Panc1 (cell line): ENCODE measurements around the gene GSTO2. TPM values are rescaled to one million over a fixed set of nuclear protein-coding genes. Genes with fewer than 3 reads are reported as not detected.

Experiments used
- ATAC-seq: fragments of 200-7000 bp; cut with Tn5 transposase; 2 replicates; pipeline ENCODE4 v1.9.1; 2020; ENCODE audit warnings: mild to moderate bottlenecking, moderate library complexity
- BruUV-seq: library from RNA; stranded (reverse); fragments of 400-500 nt; replicated peaks from 2 replicates; lab custom pipeline; 2021; lab: Mats Ljungman, UMichigan
- CTCF ChIA-PET: fragments of 300-600 bp; sonication (Branson Sonifier 250); formaldehyde crosslinking; loops from one replicate; lab custom pipeline; 2022; ENCODE audit warnings: antibody characterized with exemption; lab: Charles Lee
- POLR2A ChIA-PET: fragments of 300-600 bp; sonication (Branson Sonifier 250); formaldehyde crosslinking; loops from one replicate; lab custom pipeline; 2022; ENCODE audit warnings: antibody characterized with exemption; lab: Charles Lee
- DNase-seq: peaks from one replicate; pipeline ENCODE4 v3.0.0-alpha.2; 2010; ENCODE audit warnings: low read depth, low spot score
- H3K27ac ChIP-seq: 2 replicates; pipeline ENCODE4 v1.5.1; 2011; ENCODE audit warnings: mild to moderate bottlenecking, low read length, inconsistent platforms
- H3K27me3 ChIP-seq: fragments of 200-500 bp; sonication (Bioruptor generic); 2 replicates; pipeline ENCODE4 v1.6.0; 2014; ENCODE audit warnings: low read length, inconsistent platforms; ENCODE audit not compliant: control insufficient read depth, insufficient read depth
- H3K36me3 ChIP-seq: fragments of 200-500 bp; sonication (Bioruptor generic); 2 replicates; pipeline ENCODE4 v1.5.1; 2014; ENCODE audit warnings: inconsistent platforms, mild to moderate bottlenecking, low read length, moderate library complexity; ENCODE audit not compliant: control insufficient read depth, insufficient read depth
- H3K4me1 ChIP-seq: 2 replicates; pipeline ENCODE4 v1.5.1; 2011; ENCODE audit warnings: inconsistent platforms, mild to moderate bottlenecking, low read length, moderate library complexity; ENCODE audit not compliant: control insufficient read depth, insufficient read depth
- H3K4me3 ChIP-seq, 2 experiments: 2 replicates each; pipeline ENCODE4 v1.5.1; 2011 to 2012; ENCODE audit warnings: low read depth in 2 of 2, low read length in 2 of 2, mild to moderate bottlenecking in 2 of 2, inconsistent platforms in 1 of 2, moderate library complexity in 1 of 2
- H3K9me3 ChIP-seq: fragments of 200-500 bp; sonication (Bioruptor generic); 2 replicates; pipeline ENCODE4 v1.5.1; 2014; ENCODE audit warnings: low read depth, mild to moderate bottlenecking, inconsistent platforms, low read length, moderate library complexity; ENCODE audit not compliant: control insufficient read depth, insufficient read depth
- CTCF ChIP-seq: fragments of 450-650 bp; IDR thresholded peaks from 2 replicates; pipeline ENCODE4 v1.5.1; 2017; ENCODE audit warnings: mild to moderate bottlenecking
- POLR2AphosphoS5 ChIP-seq: IDR thresholded peaks from 2 replicates; pipeline ENCODE4 v1.6.1; 2012; ENCODE audit warnings: mild to moderate bottlenecking, low read depth, low read length, moderate library complexity
- REST ChIP-seq, 2 experiments: IDR thresholded peaks; 2 replicates each; pipeline ENCODE4 v1.6.1; 2011 to 2012; ENCODE audit warnings: low read depth in 2 of 2, control low read depth in 1 of 2, low read length in 1 of 2, mild to moderate bottlenecking in 1 of 2, moderate library complexity in 1 of 2; ENCODE audit not compliant: insufficient read depth in 1 of 2
- SIN3A ChIP-seq: IDR thresholded peaks from 2 replicates; pipeline ENCODE4 v1.6.1; 2012; ENCODE audit warnings: low read depth, mild to moderate bottlenecking, low read length, moderate library complexity, borderline replicate concordance; ENCODE audit not compliant: insufficient read depth
- TCF7L2 ChIP-seq: IDR thresholded peaks from 2 replicates; pipeline ENCODE4 v1.6.1; 2011; ENCODE audit warnings: mild to moderate bottlenecking, low read depth, low read length, inconsistent platforms
- in situ Hi-C: cut with HindIII; loops from 2 replicates; pipeline ENCODE4 v1.10.0; 2016; ENCODE audit warnings: low sequenced_read_pairs, low pct_unique_long_range_greater_than_20kb
- intact Hi-C: fragments of 100-400 bp; cut with micrococcal nuclease; formaldehyde crosslinking; loops from one replicate; pipeline ENCODE4 v1.10.0; 2022; ENCODE audit not compliant: unreplicated experiment
- total RNA-seq: library from RNA; stranded (reverse); gene quantifications from one replicate; pipeline ENCODE4 v1.2.1, GENCODE V29; 2021; ENCODE audit not compliant: unreplicated experiment

GSTO2 gene
- total RNA-seq, 1 experiment from 2014 or later, result 28.5 TPM

- no TSS peak for BruUV-seq
- CTCF ChIA-PET, result interaction anchor here (0.7 to 2.9 kb wide), 3 partner anchors 16 to 420 kb away, joined by 3 to 23 read pairs (median 3); no protein-coding TSS in a partner anchor
- intact Hi-C loops (no loop called here), in situ Hi-C loops (no loop called here)
- Histone ChIP-seq H3K27ac (peak overlapping the region; percentile 24; the same call in 1 of the 2 replicates), H3K4me1 (peaks cover 54% of the 10 kb centered on the region), H3K27me3 (no peaks in the 10 kb centered on the region), H3K36me3 (peaks cover 5% of the 10 kb centered on the region), H3K9me3 (no peaks in the 10 kb centered on the region), H3K4me3 (no peak overlapping the region)
- no peak for DNase-seq
- TF ChIP-seq SIN3A (no peak), REST (IDR thresholded peaks at IDR 0.05; ENCODE audit: insufficient read depth in 1 of 2, low read depth in 2 of 2, low read length in 1 of 2) (no peak), CTCF (no peak), POLR2AphosphoS5 (no peak; the same call in none of the 2 replicates), TCF7L2 (no peak)
- ATAC-seq, result peak; percentile 32
- POLR2A ChIA-PET, result no interaction called here
These were observed 38.8 kb downstream of the GSTO2 start for GRCh38 chr10:104307576-104308438.

GRCh38 chr10:104308439-104308903 lies 39.5 kb downstream of the GSTO2 start:
- no TSS peak for BruUV-seq
- H3K4me1 ChIP-seq, result peaks cover 54% of the 10 kb centered on the region
- no peak overlapping the region for H3K4me3 ChIP-seq
- ATAC-seq (no peak), DNase-seq (no peak)
- in situ Hi-C loops, result no loop called here
- ChIA-PET CTCF (no interaction called here), POLR2A (no interaction called here)
- H3K27me3 ChIP-seq, result no peaks in the 10 kb centered on the region
- no peak for TF ChIP-seq REST (IDR thresholded peaks at IDR 0.05; ENCODE audit: insufficient read depth in 1 of 2, low read depth in 2 of 2, low read length in 1 of 2)
- TF ChIP-seq TCF7L2, result peak; percentile 33; the same call in 1 of the 2 replicates
- no peaks in the 10 kb centered on the region for H3K9me3 ChIP-seq
- intact Hi-C loops, result no loop called here
- peaks cover 5% of the 10 kb centered on the region for H3K36me3 ChIP-seq
- peak overlapping the region; percentile 44; the same call in 1 of the 2 replicates for H3K27ac ChIP-seq
